GM21515 (cell line): Measurements from ENCODE around the gene EBLN1.
"Not testable (repeated sequence)": the region's sequence is repeated elsewhere in the genome, so short reads cannot be mapped to it uniquely, and the experiment has no call there.

Experiments used
- ATAC-seq: cut with Tn5 transposase; IDR thresholded peaks from one replicate; pipeline ENCODE4 v1.9.1; 2021; ENCODE audit not compliant: unreplicated experiment

The EBLN1 gene

DNA sequence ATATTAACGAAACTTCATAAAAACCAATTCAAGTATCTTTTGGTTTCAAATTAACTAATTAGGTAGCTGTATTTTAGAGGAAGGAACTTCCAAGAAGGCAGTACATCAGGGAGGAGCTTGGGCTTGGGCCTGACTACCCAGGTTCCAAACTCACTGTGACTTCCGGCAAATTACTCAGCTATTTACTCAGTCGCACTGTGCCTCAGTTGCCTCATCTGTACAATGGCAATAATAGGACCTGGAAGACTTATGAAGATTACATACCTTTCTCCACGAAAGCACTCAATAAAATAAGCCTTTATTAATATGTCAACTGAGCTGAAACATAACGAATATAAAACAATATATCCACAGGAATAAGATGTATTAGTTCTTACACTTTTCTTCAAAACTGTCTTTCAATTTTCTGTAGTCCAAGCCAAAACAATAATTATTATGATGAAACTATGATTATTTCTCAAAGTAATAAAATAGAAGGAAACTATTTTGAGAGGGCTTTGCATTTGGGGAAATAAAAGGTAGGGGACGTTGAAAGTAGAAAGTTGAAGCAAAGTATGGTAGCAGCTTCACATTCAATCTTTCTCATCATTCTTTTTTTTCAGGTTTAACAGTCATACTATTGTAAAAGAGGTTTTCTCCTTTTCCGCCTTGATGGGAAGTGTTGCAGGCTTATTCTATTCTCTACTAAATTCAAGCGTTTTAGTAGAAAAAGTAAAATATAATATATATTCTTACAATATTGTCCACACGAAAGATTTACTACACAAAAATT lies 10.5 kb upstream of the EBLN1 start:
- no peak for ATAC-seq

DNA sequence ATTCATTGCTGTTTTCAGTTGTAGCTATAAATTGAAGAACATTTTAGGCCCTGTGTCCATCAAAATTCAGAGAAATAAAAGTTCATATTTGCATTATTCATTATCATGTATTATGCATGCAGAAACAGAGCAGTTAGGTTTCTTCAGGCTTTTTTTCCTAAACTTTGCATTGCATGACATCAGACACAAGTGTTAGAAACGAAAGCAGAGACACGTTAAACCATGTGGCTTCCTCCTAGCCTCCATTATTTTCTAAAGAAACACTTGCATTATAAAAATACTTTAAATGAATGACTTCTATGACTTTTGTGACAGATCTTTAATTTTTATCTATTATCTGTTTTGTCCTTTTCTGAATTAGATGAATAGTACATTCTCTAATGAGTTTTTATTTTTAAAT lies 8.8 kb upstream of the EBLN1 start:
- ATAC-seq, result no peak

DNA sequence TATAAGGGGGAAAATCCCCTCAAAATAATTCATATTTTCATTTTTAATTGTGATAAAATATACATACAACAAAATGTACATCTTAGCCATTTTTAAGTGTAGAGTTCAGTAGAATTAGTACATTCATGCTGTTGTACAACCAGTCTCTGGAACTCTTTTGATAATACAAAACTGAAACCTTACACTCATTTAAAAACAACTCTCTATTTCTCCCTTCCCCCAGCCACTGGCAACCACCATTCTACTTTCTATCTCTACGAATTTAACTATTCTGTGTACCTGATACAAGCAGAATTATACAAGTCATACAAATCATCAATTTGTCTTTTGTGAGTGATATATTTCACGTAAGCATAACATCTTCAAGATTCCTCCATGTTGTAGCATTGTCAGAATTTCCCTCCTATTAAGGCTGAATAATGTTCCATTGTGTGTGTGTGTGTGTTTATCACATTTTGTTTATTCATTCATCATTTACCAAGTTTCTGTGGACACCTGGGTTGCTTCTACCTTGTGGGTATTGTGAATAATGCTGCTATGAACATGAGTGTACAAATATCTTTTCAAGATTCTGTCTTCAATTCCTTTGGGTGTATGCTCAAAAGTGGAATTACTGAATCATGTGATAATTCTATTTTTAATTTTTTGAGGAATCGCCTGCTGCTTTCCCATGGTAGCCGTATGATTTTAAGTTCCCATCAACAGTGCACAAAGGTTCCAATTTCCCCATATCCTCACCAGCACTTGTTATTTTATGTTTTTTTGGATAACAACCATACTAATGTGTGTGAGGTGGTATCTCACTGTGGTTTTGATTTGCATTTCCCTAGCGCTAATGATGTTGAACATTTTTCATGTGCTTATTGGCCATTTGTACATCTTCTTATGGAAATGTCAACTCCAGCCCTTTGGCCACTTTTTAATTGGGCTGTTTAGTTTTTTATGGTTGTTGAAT lies 4.7 kb upstream of the EBLN1 start:
- peak; percentile 64 for ATAC-seq

DNA sequence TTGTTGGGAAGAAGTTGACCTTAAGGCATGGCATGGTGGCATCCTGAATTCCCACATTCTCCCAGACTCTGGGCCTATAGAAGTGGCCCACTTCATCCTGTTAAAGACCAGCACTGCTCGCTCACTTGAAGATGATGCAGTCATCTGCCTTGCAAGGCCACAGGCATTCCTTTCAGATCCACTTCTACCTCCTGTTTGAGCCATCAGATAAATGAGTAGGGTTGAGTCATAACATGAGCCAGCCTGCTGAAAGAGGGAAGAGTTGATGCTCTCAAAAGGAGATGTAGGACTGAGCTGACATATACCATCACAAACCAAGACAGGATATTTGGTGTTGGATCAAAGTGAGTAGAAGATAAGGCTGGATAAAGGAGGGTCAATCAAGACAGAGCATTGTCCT lies 1.5 kb upstream of the EBLN1 start:
- no peak for ATAC-seq

DNA sequence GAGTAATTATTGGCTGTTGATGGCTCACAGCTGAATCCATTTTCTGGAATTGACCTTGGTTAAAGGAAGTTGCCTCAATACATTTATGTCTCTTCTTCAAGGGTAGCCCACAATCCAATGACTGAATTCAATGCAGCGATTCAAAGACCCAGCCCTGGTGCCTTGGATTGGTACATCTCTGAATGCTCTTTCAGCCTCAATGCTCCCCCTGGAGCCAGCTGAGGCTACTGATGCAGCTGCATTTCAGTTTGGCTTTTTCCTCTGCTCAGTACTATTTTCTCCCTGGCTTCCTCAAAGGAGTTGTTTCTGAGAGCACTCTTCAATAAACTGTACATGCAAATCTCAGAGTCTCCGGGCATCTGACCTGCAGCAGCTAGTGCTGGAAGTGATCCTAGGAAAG lies 633 bp upstream of the EBLN1 start:
- no peak for ATAC-seq

DNA sequence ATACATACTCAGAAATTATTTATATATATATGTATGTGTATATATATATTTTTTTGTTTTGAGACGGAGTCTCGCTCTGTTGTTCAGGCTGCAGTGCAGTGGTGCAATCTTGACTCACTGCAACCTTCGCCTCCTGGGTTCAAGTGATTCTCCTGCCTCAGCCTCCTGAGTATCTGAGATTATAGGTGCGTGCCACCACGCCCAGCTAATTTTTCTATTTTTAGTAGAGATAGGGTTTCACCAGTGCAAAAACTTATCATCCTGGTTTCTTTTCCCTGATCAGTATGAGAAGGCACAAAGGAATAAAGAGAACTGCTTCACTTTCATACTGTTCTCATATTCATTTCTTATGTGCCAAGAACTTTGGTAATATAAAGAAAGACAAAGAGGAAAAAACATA lies 731 bp downstream of the EBLN1 start:
- not testable (repeated sequence) for ATAC-seq

DNA sequence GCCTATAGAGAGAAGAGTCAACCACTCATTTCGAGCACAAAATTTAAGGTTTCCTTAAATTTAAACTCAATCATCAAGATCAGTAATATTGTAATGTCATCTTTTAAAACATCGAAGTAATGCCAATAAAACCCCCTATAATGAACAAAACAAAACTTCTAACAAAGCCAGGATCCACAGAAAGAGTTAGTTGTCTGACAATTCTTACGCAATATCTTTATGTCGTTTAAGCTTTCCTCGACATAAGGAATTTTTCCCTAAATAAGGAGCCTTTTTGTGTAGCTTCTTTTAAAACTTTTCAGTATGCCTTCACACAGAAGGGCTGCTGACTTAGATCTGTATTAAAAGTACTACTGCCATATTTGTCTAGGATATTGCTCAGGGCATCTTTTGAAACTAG lies 7.5 kb downstream of the EBLN1 start:
- ATAC-seq, result no peak

DNA sequence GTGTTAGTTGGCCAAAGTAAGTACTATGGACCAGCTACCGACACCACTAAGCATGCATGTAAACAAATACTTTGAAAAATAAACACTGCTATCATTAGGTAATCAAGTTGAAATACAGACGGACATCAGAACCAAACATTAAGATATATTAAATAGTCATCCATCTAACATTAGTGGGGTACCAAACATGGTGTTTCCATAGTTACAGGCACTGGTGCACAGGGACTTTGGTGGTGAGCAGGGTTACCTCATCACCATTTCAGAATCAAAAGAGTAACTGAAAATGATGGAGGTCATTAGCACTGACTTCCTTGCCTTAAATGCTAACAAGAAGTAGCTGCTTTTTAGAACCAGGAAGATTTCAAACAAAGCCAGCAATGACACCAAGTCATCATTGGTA lies 23.9 kb downstream of the EBLN1 start:
- ATAC-seq, result no peak

DNA sequence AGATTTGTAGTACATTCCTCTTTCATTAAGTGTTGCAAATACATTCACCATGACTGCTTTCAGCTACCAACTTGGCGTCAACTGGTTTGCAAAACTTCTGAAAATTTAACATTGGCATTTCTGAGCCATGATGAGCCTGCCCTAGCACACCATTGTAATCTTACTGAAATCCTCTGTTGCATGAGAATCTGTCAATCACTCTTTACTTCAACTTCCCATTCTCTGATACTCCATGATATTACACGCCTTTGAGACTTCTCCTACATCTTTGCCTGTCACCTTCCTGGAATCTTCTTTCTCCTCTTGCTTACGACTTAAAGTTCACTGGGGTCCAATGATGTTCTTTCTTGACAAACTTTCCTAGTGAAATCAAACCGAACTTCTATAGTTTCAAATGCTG lies 32.2 kb downstream of the EBLN1 start:
- ATAC-seq, result no peak

DNA sequence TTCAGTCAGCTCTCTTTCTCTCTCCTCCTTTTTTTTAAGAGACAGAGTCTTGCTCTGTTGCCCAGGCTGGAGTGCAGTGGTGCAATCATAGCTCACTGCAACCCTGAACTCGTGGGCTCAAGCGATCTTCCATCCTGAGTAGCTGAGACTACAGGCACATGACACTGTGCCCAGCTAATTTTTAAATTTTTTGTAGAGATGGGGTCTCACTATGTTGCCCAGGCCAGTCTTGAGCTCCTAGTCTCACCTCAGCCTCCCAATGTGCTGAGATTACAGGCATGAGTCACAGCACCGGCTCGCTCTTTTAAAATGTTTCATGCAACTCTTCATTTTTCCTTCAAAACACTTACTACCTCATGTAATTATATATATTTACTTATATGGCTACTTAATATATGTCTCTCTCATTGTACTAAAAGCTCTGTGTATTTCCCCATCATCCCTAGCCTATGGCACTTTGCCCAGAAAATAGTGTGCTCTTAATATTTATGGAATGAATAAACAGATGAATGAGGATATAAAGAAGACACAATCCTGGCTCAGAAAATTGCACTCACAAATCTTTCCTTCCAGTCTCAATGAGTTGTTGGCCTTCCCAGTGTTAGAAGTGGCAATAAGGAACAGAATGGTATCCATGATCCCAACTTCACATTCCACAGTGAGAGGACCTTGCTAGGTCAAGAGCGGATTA lies 33.9 kb downstream of the EBLN1 start:
- no peak for ATAC-seq

DNA sequence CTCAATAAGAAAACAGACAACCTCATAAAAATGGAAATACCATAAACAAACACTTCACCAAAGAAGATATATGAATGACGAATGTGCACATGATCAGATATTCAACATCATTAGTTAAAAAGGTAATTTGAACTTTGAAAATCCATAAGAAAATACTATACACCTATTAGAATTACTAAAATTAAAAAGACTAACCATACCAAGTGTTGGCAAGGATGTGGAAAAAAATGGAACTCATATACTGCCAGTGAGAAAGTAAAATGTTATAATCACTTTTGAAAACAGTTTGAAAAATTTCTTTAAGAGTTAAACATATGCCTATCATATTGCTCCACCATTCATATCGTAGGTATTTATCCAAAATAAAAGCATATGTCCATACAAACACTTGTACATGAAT lies 37.1 kb downstream of the EBLN1 start:
- no peak for ATAC-seq

DNA sequence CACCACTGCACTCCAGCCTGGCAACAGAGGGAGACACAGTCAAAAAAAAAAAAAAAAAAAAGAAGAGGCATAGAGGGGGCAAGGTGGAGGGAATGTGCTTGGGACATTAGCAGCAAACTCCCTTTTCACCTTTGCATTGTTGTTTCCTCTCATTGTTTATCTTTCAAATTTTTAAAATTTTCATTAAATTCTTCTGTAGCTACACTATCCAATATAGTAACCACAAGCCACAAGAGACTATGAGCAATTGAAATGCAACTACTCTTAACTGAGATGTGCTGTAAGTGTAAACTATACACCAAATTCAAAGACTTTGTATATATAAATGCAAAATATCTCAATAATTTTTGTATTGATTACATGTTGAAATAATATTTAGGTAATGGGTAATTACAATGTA lies 43.4 kb downstream of the EBLN1 start:
- no peak for ATAC-seq

DNA sequence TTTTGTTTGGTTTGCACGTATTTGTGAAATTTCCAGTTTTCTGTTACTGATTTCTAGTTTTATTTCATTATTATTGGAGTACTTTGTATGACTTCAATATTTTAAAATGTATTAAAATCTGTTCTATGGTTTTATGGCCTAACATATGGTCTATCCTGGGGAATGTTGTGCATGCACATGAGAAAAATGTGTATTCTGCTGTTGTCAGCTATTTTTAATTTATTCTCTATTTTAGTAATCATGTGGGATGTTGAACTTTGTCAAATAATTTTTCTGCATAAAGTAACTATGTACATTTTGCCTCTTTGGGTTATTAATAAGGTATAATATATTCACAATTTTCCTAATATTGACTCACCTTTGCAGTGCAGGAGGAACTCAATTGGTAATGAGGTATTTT lies 46.7 kb downstream of the EBLN1 start:
- no peak for ATAC-seq

DNA sequence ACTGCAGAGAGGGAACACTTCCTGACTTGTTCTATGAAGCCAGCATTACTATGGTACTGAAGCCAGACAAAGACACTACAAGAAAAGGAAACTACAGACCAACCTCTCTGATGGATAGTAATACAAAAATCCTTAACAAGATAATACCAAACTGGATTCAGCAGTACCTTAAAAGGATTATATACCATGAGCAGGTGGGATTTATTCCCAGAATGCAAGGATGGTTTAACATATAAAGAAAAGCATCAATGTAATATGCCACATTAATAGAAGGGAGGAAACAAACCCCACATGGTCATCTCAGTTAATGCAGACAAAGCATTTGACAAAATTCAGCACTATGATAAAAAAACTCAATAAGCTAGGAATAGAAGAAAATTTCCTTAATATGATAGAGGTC lies 47.2 kb downstream of the EBLN1 start:
- ATAC-seq, result no peak

DNA sequence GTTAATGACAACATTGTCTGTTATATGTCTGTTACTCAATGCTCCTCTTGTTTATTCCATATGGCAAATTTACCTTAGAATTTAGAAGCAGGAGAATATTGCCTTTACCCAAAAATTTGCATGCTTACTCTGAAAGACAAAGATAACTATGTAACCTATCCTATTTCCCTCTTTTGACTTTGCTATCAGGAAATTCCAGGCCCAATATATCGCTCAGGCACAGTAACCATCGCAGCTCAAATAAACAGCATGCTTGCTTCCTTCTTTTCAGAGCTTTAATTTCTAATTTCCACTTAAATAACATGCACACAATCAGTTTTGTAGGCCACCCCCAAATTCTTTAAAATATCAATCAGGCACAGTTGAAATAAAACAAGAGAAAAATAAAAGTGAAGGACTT lies 57.8 kb downstream of the EBLN1 start:
- no peak for ATAC-seq

DNA sequence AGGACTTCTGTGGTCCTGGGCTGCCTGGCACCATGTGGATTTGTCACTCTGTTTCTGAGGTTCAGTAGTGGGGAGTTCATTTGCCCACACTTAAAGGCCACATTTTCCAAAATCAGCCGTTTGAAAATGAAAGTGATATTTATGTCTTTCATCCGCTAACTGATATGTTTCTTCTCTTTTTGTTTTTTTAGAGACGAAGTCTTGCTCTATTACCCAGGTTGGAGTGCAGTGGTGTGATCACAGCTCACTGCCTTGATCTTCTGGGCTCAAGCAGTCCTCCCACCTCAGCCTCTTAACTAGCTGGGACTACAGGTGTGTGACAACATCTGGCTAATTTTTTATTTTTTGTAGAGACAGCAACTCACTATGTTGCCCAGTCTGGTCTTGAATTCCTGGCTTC lies 58.6 kb downstream of the EBLN1 start:
- no peak for ATAC-seq
